Tibial nerve (tissue), 4 donors: Measurements from ENCODE around the gene ENO1.

Experiments
- EP300 ChIP-seq, 2 donors: sonication (generic); formaldehyde crosslinking; IDR thresholded peaks; one replicate each; pipeline ENCODE4 v1.6.1; 2017; ENCODE audit warnings: antibody characterized with exemption in 2 of 2, mild to moderate bottlenecking in 1 of 2
- POLR2A ChIP-seq, 2 donors: fragments of 450-650 bp; IDR thresholded peaks; one replicate each; pipeline ENCODE4 v1.6.1; 2017; ENCODE audit warnings: antibody characterized with exemption in 2 of 2, mild to moderate bottlenecking in 2 of 2, moderate library complexity in 2 of 2
- TF ChIP-seq, protein P1 (sequence below), 5 experiments: fragments of 200-600 bp in 3 of 5; fragments of 450-650 bp in 2 of 5; sonication (generic) in 3 of 5; IDR thresholded peaks; one replicate each; pipeline ENCODE4 v1.5.1; 2016 to 2019; ENCODE audit warnings: antibody characterized with exemption in 5 of 5, mild to moderate bottlenecking in 3 of 5, moderate library complexity in 2 of 5

- TF ChIP-seq, protein P1, sequence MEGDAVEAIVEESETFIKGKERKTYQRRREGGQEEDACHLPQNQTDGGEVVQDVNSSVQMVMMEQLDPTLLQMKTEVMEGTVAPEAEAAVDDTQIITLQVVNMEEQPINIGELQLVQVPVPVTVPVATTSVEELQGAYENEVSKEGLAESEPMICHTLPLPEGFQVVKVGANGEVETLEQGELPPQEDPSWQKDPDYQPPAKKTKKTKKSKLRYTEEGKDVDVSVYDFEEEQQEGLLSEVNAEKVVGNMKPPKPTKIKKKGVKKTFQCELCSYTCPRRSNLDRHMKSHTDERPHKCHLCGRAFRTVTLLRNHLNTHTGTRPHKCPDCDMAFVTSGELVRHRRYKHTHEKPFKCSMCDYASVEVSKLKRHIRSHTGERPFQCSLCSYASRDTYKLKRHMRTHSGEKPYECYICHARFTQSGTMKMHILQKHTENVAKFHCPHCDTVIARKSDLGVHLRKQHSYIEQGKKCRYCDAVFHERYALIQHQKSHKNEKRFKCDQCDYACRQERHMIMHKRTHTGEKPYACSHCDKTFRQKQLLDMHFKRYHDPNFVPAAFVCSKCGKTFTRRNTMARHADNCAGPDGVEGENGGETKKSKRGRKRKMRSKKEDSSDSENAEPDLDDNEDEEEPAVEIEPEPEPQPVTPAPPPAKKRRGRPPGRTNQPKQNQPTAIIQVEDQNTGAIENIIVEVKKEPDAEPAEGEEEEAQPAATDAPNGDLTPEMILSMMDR (IDR thresholded peaks at IDR 0.05), result no peak
- TF ChIP-seq EP300 (IDR thresholded peaks at IDR 0.05), result no peak
- TF ChIP-seq POLR2A (IDR thresholded peaks at IDR 0.05), result no peak
These were observed 47.5 kb upstream of the ENO1 start for GRCh38 chr1:8925960-8926359.
